DND-41 (cell line): Measurements from ENCODE around the gene PEX14.

Experiments
- CTCF ChIP-seq: IDR thresholded peaks from 2 replicates; pipeline ENCODE4 v1.5.1; 2012; ENCODE audit warnings: borderline replicate concordance, low read length, moderate library complexity, mild to moderate bottlenecking; ENCODE audit not compliant: poor library complexity, severe bottlenecking; ENCODE audit errors: extremely low read depth
- EZH2 ChIP-seq: IDR thresholded peaks from 3 replicates; pipeline ENCODE4 v1.6.1; 2012; ENCODE audit warnings: borderline replicate concordance, low read depth, mild to moderate bottlenecking, moderate library complexity, low read length, inconsistent platforms; ENCODE audit not compliant: severe bottlenecking

- TF ChIP-seq EZH2 (no peak), CTCF (no peak)
Observed at GRCh38 chr1:10449751-10450150, 25.0 kb upstream of the PEX14 start, which contains the start of gene CORT.
